Brain microvascular endothelial cell (primary cell): Measurements from ENCODE around the gene KLHL25.

Source experiments
- DNase-seq: peaks from one replicate; pipeline ENCODE4 v3.0.0-alpha.2; 2020
- H3K27ac ChIP-seq: fragments of 250-450 bp; sonication (Bioruptor Pico); 2 replicates; pipeline ENCODE4 v1.5.1; 2020; ENCODE audit warnings: mild to moderate bottlenecking, moderate library complexity
- H3K27me3 ChIP-seq: fragments of 250-450 bp; sonication (Bioruptor Pico); replicated peaks from 2 replicates; pipeline ENCODE4 v1.5.1; 2020; ENCODE audit warnings: mild to moderate bottlenecking
- H3K36me3 ChIP-seq: fragments of 250-450 bp; sonication (Bioruptor Pico); replicated peaks from 2 replicates; pipeline ENCODE4 v1.5.1; 2020; ENCODE audit warnings: mild to moderate bottlenecking
- H3K4me3 ChIP-seq: 2 replicates; pipeline ENCODE4 v1.5.1; 2011; ENCODE audit warnings: low read depth, mild to moderate bottlenecking, control low read depth, low read length, moderate library complexity
- in situ Hi-C: cut with HindIII; loops from 2 replicates; pipeline ENCODE4 v1.10.0; 2017; ENCODE audit warnings: low sequenced_read_pairs, low pct_ligation_motif_present
- TF ChIP-seq, protein P1 (sequence below): IDR thresholded peaks from 2 replicates; pipeline ENCODE4 v1.5.1; 2011; ENCODE audit warnings: low read depth, mild to moderate bottlenecking, moderate library complexity, low read length, control low read depth, inconsistent platforms; ENCODE audit errors: missing control alignments

The KLHL25 gene

GRCh38 chr15:85741662-85742061 is 53.1 kb downstream of the KLHL25 start:
- H3K36me3 ChIP-seq: peaks cover 52% of the 10 kb centered on the region
- no peak overlapping the region for H3K4me3 ChIP-seq
- TF ChIP-seq, protein P1, sequence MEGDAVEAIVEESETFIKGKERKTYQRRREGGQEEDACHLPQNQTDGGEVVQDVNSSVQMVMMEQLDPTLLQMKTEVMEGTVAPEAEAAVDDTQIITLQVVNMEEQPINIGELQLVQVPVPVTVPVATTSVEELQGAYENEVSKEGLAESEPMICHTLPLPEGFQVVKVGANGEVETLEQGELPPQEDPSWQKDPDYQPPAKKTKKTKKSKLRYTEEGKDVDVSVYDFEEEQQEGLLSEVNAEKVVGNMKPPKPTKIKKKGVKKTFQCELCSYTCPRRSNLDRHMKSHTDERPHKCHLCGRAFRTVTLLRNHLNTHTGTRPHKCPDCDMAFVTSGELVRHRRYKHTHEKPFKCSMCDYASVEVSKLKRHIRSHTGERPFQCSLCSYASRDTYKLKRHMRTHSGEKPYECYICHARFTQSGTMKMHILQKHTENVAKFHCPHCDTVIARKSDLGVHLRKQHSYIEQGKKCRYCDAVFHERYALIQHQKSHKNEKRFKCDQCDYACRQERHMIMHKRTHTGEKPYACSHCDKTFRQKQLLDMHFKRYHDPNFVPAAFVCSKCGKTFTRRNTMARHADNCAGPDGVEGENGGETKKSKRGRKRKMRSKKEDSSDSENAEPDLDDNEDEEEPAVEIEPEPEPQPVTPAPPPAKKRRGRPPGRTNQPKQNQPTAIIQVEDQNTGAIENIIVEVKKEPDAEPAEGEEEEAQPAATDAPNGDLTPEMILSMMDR: no peak
- no peak overlapping the region for H3K27ac ChIP-seq
- DNase-seq: no peak
- in situ Hi-C loops: no loop called here
- H3K27me3 ChIP-seq: no peaks in the 10 kb centered on the region

- TF ChIP-seq, protein P1: no peak
- no peak for DNase-seq
- Histone ChIP-seq H3K4me3 (no peak overlapping the region), H3K36me3 (peaks cover 56% of the 10 kb centered on the region), H3K27me3 (no peaks in the 10 kb centered on the region), H3K27ac (no peak overlapping the region)
- in situ Hi-C loops: no loop called here
Measured at GRCh38 chr15:85741021-85741421, 53.7 kb downstream of the KLHL25 start.

GRCh38 chr15:85737061-85737460 is 57.7 kb downstream of the KLHL25 start:
- Histone ChIP-seq H3K27ac (no peak overlapping the region), H3K36me3 (peaks cover 39% of the 10 kb centered on the region), H3K4me3 (no peak overlapping the region), H3K27me3 (no peaks in the 10 kb centered on the region)
- in situ Hi-C loops: no loop called here
- DNase-seq: no peak
- TF ChIP-seq, protein P1: no peak

DNA sequence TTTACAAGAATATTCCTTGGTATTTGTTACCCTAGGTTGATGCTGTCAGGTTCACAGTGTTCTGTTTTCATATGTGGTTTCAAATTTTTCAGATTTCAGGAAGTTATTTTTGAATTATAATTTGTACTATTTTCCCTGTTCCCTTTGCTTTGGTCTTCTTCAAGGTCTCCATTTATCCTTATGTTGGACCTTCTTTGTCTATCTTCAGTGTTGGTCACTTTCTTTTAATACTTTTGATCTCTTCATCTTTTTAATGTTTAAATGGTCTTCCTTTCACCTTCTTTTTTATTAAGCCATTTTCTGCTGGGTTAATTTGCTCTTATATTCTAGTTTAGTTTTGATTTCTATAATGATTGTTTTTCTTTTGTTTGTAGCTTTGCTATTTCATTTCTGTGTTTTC is 61.3 kb downstream of the KLHL25 start:
- Histone ChIP-seq H3K27ac (no peak overlapping the region), H3K27me3 (no peaks in the 10 kb centered on the region), H3K4me3 (no peak overlapping the region), H3K36me3 (peaks cover 35% of the 10 kb centered on the region)
- TF ChIP-seq, protein P1: no peak
- in situ Hi-C loops: no loop called here
- no peak for DNase-seq

DNA sequence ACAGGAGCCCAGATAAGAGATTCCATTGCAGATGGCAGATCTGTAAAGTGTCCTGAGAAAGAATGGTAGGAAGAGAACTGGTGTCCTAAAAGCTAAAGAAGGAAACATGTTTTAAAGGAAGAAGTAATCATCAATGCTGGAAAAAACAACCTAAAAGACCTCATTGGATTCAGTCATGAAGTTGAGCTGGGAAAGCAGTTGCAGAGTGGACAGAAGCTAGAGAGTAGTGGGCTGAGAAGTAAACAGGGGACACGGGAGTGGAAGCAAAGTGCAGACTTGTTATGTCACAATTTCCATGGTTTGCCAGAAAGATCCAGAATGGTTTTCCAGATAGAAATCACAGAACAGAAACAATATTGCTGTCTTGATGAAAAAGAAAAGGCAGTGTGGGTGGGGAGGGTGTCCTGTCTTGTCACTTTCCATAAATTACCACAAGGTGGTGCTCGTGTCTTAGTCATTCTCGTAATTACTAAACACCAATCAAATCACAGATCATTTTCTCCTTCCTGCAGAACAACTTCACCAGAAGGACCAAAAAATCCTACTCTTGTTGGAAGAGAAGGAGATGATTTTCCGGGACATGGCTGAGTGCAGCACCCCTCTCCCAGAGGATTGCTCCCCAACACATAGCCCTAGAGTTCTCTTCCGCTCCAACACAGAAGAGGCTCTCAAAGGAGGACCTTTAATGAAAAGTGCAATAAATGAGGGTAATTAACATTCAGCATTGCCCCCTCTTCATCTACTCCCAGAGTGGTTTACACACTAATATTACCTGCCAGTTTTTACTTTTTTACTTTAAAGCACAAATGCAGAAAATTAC is 64.5 kb downstream of the KLHL25 start:
- Histone ChIP-seq H3K27ac (no peak overlapping the region), H3K27me3 (no peaks in the 10 kb centered on the region), H3K36me3 (peaks cover 34% of the 10 kb centered on the region), H3K4me3 (no peak overlapping the region)
- peak; percentile 56 for DNase-seq
- TF ChIP-seq, protein P1: peak; percentile 66
- in situ Hi-C loops: no loop called here

DNA sequence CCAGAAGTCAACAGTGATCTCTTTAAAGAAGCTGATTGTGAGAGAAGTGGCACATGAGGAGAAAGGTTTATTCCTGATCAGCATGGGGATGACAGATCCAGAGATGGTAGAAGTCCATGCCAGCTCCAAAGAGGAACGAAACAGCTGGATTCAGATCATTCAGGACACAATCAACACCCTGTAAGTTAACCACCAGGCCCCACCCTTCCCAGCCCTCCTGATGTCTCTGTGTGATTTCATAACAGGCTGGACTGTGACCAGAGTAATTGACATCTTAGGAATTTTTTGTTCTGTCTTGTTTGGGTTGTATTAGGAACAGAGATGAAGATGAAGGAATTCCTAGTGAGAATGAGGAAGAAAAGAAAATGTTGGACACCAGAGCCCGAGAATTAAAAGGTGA is 67.7 kb downstream of the KLHL25 start:
- Histone ChIP-seq H3K27ac (peak overlapping the region; percentile 24), H3K36me3 (peaks cover 49% of the 10 kb centered on the region), H3K27me3 (no peaks in the 10 kb centered on the region), H3K4me3 (no peak overlapping the region)
- in situ Hi-C loops: no loop called here
- DNase-seq: no peak
- TF ChIP-seq, protein P1: no peak
